ENCODE measurements around the gene SAMD3.
A peak's percentile ranks its signal among the peaks of the same experiment; 100 is the strongest.
"Not testable (repeated sequence)": the region's sequence is repeated elsewhere in the genome, so short reads cannot be mapped to it uniquely, and the experiment has no call there.

Gene SAMD3

GRCh38 chr6:130150906-130151305 lies 71.8 kb downstream of the SAMD3 start:
- no peaks in the 10 kb centered on the region for H4K20me1 ChIP-seq (ENCODE audit: control insufficient read depth, insufficient read depth, low read depth, low read length)
- no peaks in the 10 kb centered on the region for H3K9me2 ChIP-seq (replicated peaks; ENCODE audit: control insufficient read depth, low read length)
- no peak overlapping the region for H3K4me2 ChIP-seq (ENCODE audit: low read length)
- H3K36me3 ChIP-seq (ENCODE audit: control insufficient read depth, low read length): no peaks in the 10 kb centered on the region
- no peaks in the 10 kb centered on the region for H3K79me2 ChIP-seq (ENCODE audit: control insufficient read depth, low read length)
- no peaks in the 10 kb centered on the region for H3F3A ChIP-seq (ENCODE audit: control insufficient read depth, insufficient read depth)
- no peaks in the 10 kb centered on the region for H3K4me1 ChIP-seq (ENCODE audit: control insufficient read depth, low read length)
- H3K9me3 ChIP-seq (ENCODE audit: control insufficient read depth, insufficient read depth, low read length): no peaks in the 10 kb centered on the region
- no peak overlapping the region for H3K27ac ChIP-seq (ENCODE audit: low read depth, low read length)
- H3K4me3 ChIP-seq (ENCODE audit: low read length): no peak overlapping the region
- TF ChIP-seq EZH2phosphoT487 (IDR thresholded peaks at IDR 0.05; ENCODE audit: borderline replicate concordance, low read length): no peak
- TF ChIP-seq, protein P1, sequence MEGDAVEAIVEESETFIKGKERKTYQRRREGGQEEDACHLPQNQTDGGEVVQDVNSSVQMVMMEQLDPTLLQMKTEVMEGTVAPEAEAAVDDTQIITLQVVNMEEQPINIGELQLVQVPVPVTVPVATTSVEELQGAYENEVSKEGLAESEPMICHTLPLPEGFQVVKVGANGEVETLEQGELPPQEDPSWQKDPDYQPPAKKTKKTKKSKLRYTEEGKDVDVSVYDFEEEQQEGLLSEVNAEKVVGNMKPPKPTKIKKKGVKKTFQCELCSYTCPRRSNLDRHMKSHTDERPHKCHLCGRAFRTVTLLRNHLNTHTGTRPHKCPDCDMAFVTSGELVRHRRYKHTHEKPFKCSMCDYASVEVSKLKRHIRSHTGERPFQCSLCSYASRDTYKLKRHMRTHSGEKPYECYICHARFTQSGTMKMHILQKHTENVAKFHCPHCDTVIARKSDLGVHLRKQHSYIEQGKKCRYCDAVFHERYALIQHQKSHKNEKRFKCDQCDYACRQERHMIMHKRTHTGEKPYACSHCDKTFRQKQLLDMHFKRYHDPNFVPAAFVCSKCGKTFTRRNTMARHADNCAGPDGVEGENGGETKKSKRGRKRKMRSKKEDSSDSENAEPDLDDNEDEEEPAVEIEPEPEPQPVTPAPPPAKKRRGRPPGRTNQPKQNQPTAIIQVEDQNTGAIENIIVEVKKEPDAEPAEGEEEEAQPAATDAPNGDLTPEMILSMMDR (IDR thresholded peaks at IDR 0.05; ENCODE audit: low read depth, low read length, poor library complexity, severe bottlenecking): no peak
- no peaks in the 10 kb centered on the region for H3K27me3 ChIP-seq (ENCODE audit: control insufficient read depth, low read length)

DNA sequence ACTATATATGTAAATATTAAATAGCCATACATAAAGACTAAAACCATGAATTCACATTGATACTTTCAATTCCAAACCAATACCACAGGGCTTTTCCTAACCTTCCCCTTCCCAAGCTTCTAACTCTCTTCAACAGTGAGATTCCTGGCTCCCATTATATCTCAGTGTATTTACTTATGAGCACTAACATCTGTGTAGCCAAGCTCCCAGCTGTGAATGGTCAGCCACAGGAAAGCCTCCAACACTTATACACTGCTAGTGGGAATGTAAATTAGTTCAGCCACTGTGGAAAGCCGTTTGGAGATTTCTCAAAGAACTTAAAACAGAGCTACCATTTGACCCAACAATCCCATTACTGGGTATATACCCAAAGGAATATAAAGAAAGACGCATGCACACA lies 73.7 kb downstream of the SAMD3 start:
- not testable (repeated sequence) for H3K9me2 ChIP-seq (replicated peaks; ENCODE audit: control insufficient read depth, low read length); H3K9me3 ChIP-seq (ENCODE audit: control insufficient read depth, insufficient read depth, low read length); H3K27ac ChIP-seq (ENCODE audit: low read depth, low read length)

DNA sequence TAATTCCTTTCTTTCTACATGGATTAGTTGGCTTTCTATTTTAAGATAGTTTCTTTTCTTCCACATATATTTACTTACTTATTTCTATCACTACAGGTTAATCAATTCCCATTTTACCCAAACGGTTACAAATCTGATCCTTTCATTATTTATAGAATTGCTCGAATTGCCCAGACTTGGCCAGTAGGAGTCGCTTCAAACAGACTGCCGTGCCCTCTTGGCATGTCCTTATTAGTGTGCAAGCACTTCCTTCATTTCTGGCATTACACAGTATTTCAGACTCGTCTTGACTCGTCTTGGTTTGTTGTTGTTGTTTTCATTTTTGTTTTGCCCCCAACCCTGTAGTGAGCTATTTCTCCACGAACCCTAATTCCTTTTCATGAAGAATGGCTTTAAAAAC lies 74.6 kb downstream of the SAMD3 start:
- no peak overlapping the region for H3K4me2 ChIP-seq (ENCODE audit: low read length)
- no peaks in the 10 kb centered on the region for H3K27me3 ChIP-seq (ENCODE audit: control insufficient read depth, low read length)
- no peaks in the 10 kb centered on the region for H3K79me2 ChIP-seq (ENCODE audit: control insufficient read depth, low read length)
- H3F3A ChIP-seq (ENCODE audit: control insufficient read depth, insufficient read depth): no peaks in the 10 kb centered on the region
- H3K27ac ChIP-seq (ENCODE audit: low read depth, low read length): no peak overlapping the region
- no peaks in the 10 kb centered on the region for H3K36me3 ChIP-seq (ENCODE audit: control insufficient read depth, low read length)
- H3K4me3 ChIP-seq (ENCODE audit: low read length): no peak overlapping the region
- no peak for TF ChIP-seq EZH2phosphoT487 (IDR thresholded peaks at IDR 0.05; ENCODE audit: borderline replicate concordance, low read length)
- TF ChIP-seq, protein P1 (IDR thresholded peaks at IDR 0.05; ENCODE audit: low read depth, low read length, poor library complexity, severe bottlenecking): peak; percentile 59
- no peaks in the 10 kb centered on the region for H3K4me1 ChIP-seq (ENCODE audit: control insufficient read depth, low read length)
- H3K9me2 ChIP-seq (replicated peaks; ENCODE audit: control insufficient read depth, low read length): no peaks in the 10 kb centered on the region
- no peaks in the 10 kb centered on the region for H3K9me3 ChIP-seq (ENCODE audit: control insufficient read depth, insufficient read depth, low read length)
- H4K20me1 ChIP-seq (ENCODE audit: control insufficient read depth, insufficient read depth, low read depth, low read length): no peaks in the 10 kb centered on the region

More for the DNA sequence above, 73.7 kb downstream of the SAMD3 start:
- H3K27me3 ChIP-seq (ENCODE audit: control insufficient read depth, low read length); H3K4me1 ChIP-seq (ENCODE audit: control insufficient read depth, low read length); H3F3A ChIP-seq (ENCODE audit: control insufficient read depth, insufficient read depth); H4K20me1 ChIP-seq (ENCODE audit: control insufficient read depth, insufficient read depth, low read depth, low read length); H3K4me3 ChIP-seq (ENCODE audit: low read length); H3K4me2 ChIP-seq (ENCODE audit: low read length); H3K79me2 ChIP-seq (ENCODE audit: control insufficient read depth, low read length); H3K36me3 ChIP-seq (ENCODE audit: control insufficient read depth, low read length): not testable (repeated sequence)

DNA sequence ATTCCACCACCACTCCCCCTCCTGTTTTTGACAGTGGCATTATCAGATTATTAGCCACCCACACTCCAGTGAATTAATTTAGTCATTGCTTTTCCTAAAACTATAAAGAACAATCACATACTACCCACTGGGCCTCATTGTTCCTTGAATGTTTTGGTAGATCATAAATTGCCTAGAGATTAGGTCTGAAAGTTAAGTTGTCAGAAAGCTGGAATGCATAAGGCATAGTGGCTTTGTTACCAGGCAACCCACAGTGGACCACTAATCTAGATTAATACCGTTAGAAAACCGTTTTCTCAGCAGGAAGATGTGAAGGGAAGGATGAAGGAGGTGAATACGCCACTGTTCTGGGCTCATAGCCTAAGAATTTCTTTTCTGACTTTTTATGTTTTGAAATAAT lies 75.6 kb downstream of the SAMD3 start:
- Histone ChIP-seq H3K27me3 (ENCODE audit: control insufficient read depth, low read length) (no peaks in the 10 kb centered on the region), H3K4me2 (ENCODE audit: low read length) (no peak overlapping the region), H3K9me2 (replicated peaks; ENCODE audit: control insufficient read depth, low read length) (no peaks in the 10 kb centered on the region), H3K4me1 (ENCODE audit: control insufficient read depth, low read length) (no peaks in the 10 kb centered on the region), H3F3A (ENCODE audit: control insufficient read depth, insufficient read depth) (no peaks in the 10 kb centered on the region), H3K4me3 (ENCODE audit: low read length) (no peak overlapping the region), H4K20me1 (ENCODE audit: control insufficient read depth, insufficient read depth, low read depth, low read length) (no peaks in the 10 kb centered on the region), H3K27ac (ENCODE audit: low read depth, low read length) (no peak overlapping the region), H3K79me2 (ENCODE audit: control insufficient read depth, low read length) (no peaks in the 10 kb centered on the region), H3K9me3 (ENCODE audit: control insufficient read depth, insufficient read depth, low read length) (no peaks in the 10 kb centered on the region), H3K36me3 (ENCODE audit: control insufficient read depth, low read length) (no peaks in the 10 kb centered on the region)
- TF ChIP-seq, protein P1 (IDR thresholded peaks at IDR 0.05; ENCODE audit: low read depth, low read length, poor library complexity, severe bottlenecking): no peak
- no peak for TF ChIP-seq EZH2phosphoT487 (IDR thresholded peaks at IDR 0.05; ENCODE audit: borderline replicate concordance, low read length)
